H1 (cell line): ENCODE results near the gene BBS4. TPM values are rescaled to one million over a fixed set of nuclear protein-coding genes. Genes with fewer than 3 reads are reported as not detected.

Experiments used
- CTCF ChIA-PET: fragments of 300-600 bp; sonication (Branson Sonifier 250); formaldehyde crosslinking; loops from one replicate; lab custom pipeline; 2021; ENCODE audit not compliant: partially characterized antibody; lab: Charles Lee
- POLR2A ChIA-PET: fragments of 300-600 bp; sonication (Branson Sonifier 250); formaldehyde crosslinking; loops from one replicate; lab custom pipeline; 2021; ENCODE audit warnings: inconsistent platforms; ENCODE audit not compliant: partially characterized antibody; lab: Charles Lee
- DNase-seq, 2 experiments: peaks; one replicate each; pipeline versions ENCODE4 v3.0.0 to v3.0.0-alpha.2; 2010 to 2022; ENCODE audit warnings: low spot score in 2 of 2, low read depth in 1 of 2, mixed read lengths in 1 of 2
- FAIRE-seq: peaks from 2 replicates; lab custom pipeline; 2011; peaks lifted over from hg19 to GRCh38; lab: Jason Lieb, UNC
- H2AFZ ChIP-seq: 2 replicates; pipeline ENCODE4 v1.8.1; 2012; ENCODE audit warnings: low read length, inconsistent platforms
- H2AK5ac ChIP-seq: 2 replicates; pipeline ENCODE4 v1.6.1; 2013; ENCODE audit warnings: low read depth, low read length
- H2BK120ac ChIP-seq: replicated peaks from 2 replicates; pipeline ENCODE3; 2013; ENCODE audit warnings: low read depth, low read length, inconsistent platforms
- H2BK12ac ChIP-seq: 2 replicates; pipeline ENCODE4 v1.6.1; 2013; ENCODE audit warnings: low read depth, low read length
- H2BK15ac ChIP-seq: 2 replicates; pipeline ENCODE4 v1.6.1; 2013; ENCODE audit warnings: low read length
- H2BK20ac ChIP-seq: 2 replicates; pipeline ENCODE4 v1.6.1; 2013; ENCODE audit warnings: low read length
- H2BK5ac ChIP-seq: 2 replicates; pipeline ENCODE4 v1.6.1; 2013; ENCODE audit warnings: low read depth, low read length
- H3K14ac ChIP-seq: 2 replicates; pipeline ENCODE4 v1.6.1; 2013; ENCODE audit warnings: inconsistent platforms; ENCODE audit not compliant: insufficient read length
- H3K18ac ChIP-seq: 2 replicates; pipeline ENCODE4 v1.6.1; 2013; ENCODE audit warnings: low read length; ENCODE audit errors: extremely low read depth
- H3K23ac ChIP-seq: 2 replicates; pipeline ENCODE4 v1.6.1; 2013; ENCODE audit warnings: inconsistent platforms; ENCODE audit not compliant: insufficient read length
- H3K23me2 ChIP-seq: 2 replicates; pipeline ENCODE4 v1.6.1; 2013; ENCODE audit warnings: low read depth, low read length
- H3K27ac ChIP-seq: 2 replicates; pipeline ENCODE4 v1.6.1; 2011; ENCODE audit warnings: low read depth, low read length, inconsistent platforms
- H3K27me3 ChIP-seq, 4 experiments: replicated peaks in 1 of 4; 1 replicate in 1 of 4; 2 replicates in 3 of 4; pipeline versions ENCODE4 v1.6.1 to v1.8.1; 2011 to 2013; ENCODE audit warnings: low read length in 3 of 4, mild to moderate bottlenecking in 3 of 4, inconsistent platforms in 2 of 4, mixed read lengths in 2 of 4, moderate library complexity in 1 of 4; ENCODE audit not compliant: control insufficient read depth in 3 of 4, insufficient read depth in 3 of 4; ENCODE audit errors: extremely low read depth in 1 of 4
- H3K36me3 ChIP-seq, 4 experiments: 2 replicates each; pipeline versions ENCODE4 v1.6.1 to v1.8.1; 2011 to 2013; ENCODE audit warnings: mild to moderate bottlenecking in 4 of 4, low read length in 3 of 4, moderate library complexity in 2 of 4, control low read depth in 1 of 4, inconsistent platforms in 1 of 4; ENCODE audit not compliant: insufficient read depth in 4 of 4, control insufficient read depth in 2 of 4
- H3K4ac ChIP-seq: replicated peaks from 2 replicates; pipeline ENCODE3; 2013; ENCODE audit warnings: low read length, low read depth, mixed read lengths, inconsistent platforms; ENCODE audit not compliant: insufficient read length
- H3K4me1 ChIP-seq, 4 experiments: replicated peaks in 1 of 4; 1 replicate in 1 of 4; 2 replicates in 3 of 4; pipeline versions ENCODE4 v1.6.1 to v1.8.1; 2011 to 2013; ENCODE audit warnings: low read length in 3 of 4, inconsistent platforms in 2 of 4, mixed read lengths in 1 of 4; ENCODE audit not compliant: insufficient read depth in 4 of 4, control insufficient read depth in 3 of 4
- H3K4me2 ChIP-seq, 2 experiments: 2 replicates each; pipeline versions ENCODE4 v1.6.1 to v1.8.1; 2011 to 2013; ENCODE audit warnings: low read depth in 2 of 2, low read length in 2 of 2, control low read depth in 1 of 2, inconsistent platforms in 1 of 2, mild to moderate bottlenecking in 1 of 2; ENCODE audit not compliant: insufficient read depth in 1 of 2
- H3K4me3 ChIP-seq, 4 experiments: fragments of 200-600, 300-600 bp in 1 of 4; sonication (generic), shearing (Covaris generic), sonication (Bioruptor Twin) in 1 of 4; 2 replicates each; pipeline versions ENCODE4 v1.5.1 to v1.8.1; 2011 to 2016; ENCODE audit warnings: low read length in 4 of 4, low read depth in 3 of 4, control low read depth in 2 of 4, inconsistent platforms in 2 of 4, mild to moderate bottlenecking in 2 of 4, mixed read lengths in 1 of 4, moderate library complexity in 1 of 4; ENCODE audit not compliant: insufficient read depth in 2 of 4; ENCODE audit errors: extremely low read depth in 1 of 4
- H3K56ac ChIP-seq: replicated peaks from 2 replicates; pipeline ENCODE3; 2013; ENCODE audit warnings: low read depth, mild to moderate bottlenecking, mixed read lengths, low read length, inconsistent platforms; ENCODE audit not compliant: insufficient read length
- H3K79me1 ChIP-seq: 2 replicates; pipeline ENCODE4 v1.6.1; 2013; ENCODE audit warnings: low read depth, low read length, control low read depth
- H3K79me2 ChIP-seq, 2 experiments: 2 replicates each; pipeline versions ENCODE4 v1.6.1 to v1.8.1; 2012 to 2013; ENCODE audit warnings: low read length in 2 of 2, mild to moderate bottlenecking in 2 of 2, inconsistent platforms in 1 of 2; ENCODE audit not compliant: insufficient read depth in 2 of 2, control insufficient read depth in 1 of 2
- H3K9ac ChIP-seq, 4 experiments: replicated peaks in 1 of 4; 1 replicate in 1 of 4; 2 replicates in 3 of 4; pipeline versions ENCODE4 v1.6.1 to v1.8.1; 2011 to 2013; ENCODE audit warnings: low read depth in 3 of 4, low read length in 3 of 4, control low read depth in 2 of 4, mild to moderate bottlenecking in 2 of 4, moderate library complexity in 2 of 4, inconsistent platforms in 1 of 4; ENCODE audit errors: extremely low read depth in 1 of 4
- H3K9me3 ChIP-seq, 2 experiments: 2 replicates each; pipeline versions ENCODE4 v1.6.1 to v1.8.1; 2012 to 2013; ENCODE audit warnings: mild to moderate bottlenecking in 2 of 2, moderate library complexity in 2 of 2, control low read depth in 1 of 2, inconsistent platforms in 1 of 2, low read depth in 1 of 2, low read length in 1 of 2, mixed read lengths in 1 of 2; ENCODE audit not compliant: insufficient read depth in 2 of 2
- H4K20me1 ChIP-seq, 2 experiments: replicated peaks in 1 of 2; 2 replicates each; pipeline versions ENCODE3 to v1.8.1; 2011 to 2013; ENCODE audit warnings: inconsistent platforms in 2 of 2, low read length in 2 of 2, mild to moderate bottlenecking in 1 of 2; ENCODE audit not compliant: insufficient read depth in 2 of 2, control insufficient read depth in 1 of 2
- H4K5ac ChIP-seq: 2 replicates; pipeline ENCODE4 v1.6.1; 2013; ENCODE audit warnings: low read length, low read depth, mixed read lengths, inconsistent platforms; ENCODE audit not compliant: insufficient read length
- H4K8ac ChIP-seq: 2 replicates; pipeline ENCODE4 v1.8.0; 2013; ENCODE audit warnings: mild to moderate bottlenecking, moderate library complexity, low read length, inconsistent platforms; ENCODE audit not compliant: insufficient read depth; ENCODE audit errors: extremely low read depth
- H4K91ac ChIP-seq: replicated peaks from 2 replicates; pipeline ENCODE3; 2013; ENCODE audit warnings: low read length, mixed read lengths, inconsistent platforms; ENCODE audit not compliant: insufficient read length
- CREB1 ChIP-seq: IDR thresholded peaks from 2 replicates; pipeline ENCODE4 v1.6.1; 2012; ENCODE audit warnings: inconsistent platforms
- GTF2F1 ChIP-seq: IDR thresholded peaks from 2 replicates; pipeline ENCODE4 v1.6.1; 2012; ENCODE audit warnings: low read depth, low read length, improper control_type of control experiment, borderline replicate concordance
- KDM5A ChIP-seq: fragments of 200-600 bp; IDR thresholded peaks from 2 replicates; pipeline ENCODE4 v1.7.1; 2012; ENCODE audit warnings: mild to moderate bottlenecking, low read length, inconsistent platforms, mixed read lengths
- RAD21 ChIP-seq, 2 experiments: IDR thresholded peaks in 1 of 2; conservative IDR thresholded peaks in 1 of 2; 2 replicates each; pipeline ENCODE4 v1.6.1; 2011; ENCODE audit warnings: low read depth in 2 of 2, low read length in 2 of 2, improper control_type of control experiment in 1 of 2, inconsistent platforms in 1 of 2, mild to moderate bottlenecking in 1 of 2, moderate library complexity in 1 of 2
- RFX5 ChIP-seq: IDR thresholded peaks from 2 replicates; pipeline ENCODE4 v1.6.1; 2011; ENCODE audit warnings: low read depth, low read length, improper control_type of control experiment, borderline replicate concordance
- TAF1 ChIP-seq: IDR thresholded peaks from 2 replicates; pipeline ENCODE4 v1.6.1; 2011; ENCODE audit warnings: mild to moderate bottlenecking, low read depth, low read length
- TAF7 ChIP-seq: optimal IDR thresholded peaks from 2 replicates; pipeline ENCODE3; 2011; ENCODE audit warnings: low read depth, mild to moderate bottlenecking, inconsistent platforms, low read length, moderate library complexity, borderline replicate concordance
- TCF12 ChIP-seq: IDR thresholded peaks from 2 replicates; pipeline ENCODE4 v1.6.1; 2011; ENCODE audit warnings: low read depth, mild to moderate bottlenecking, low read length
- WGBS, 2 experiments: shearing (Covaris generic) in 1 of 2; methylation state at CpG; one replicate each; pipeline versions ENCODE4 v1.1.6 to v1.1.7; 2013 to 2015; ENCODE audit warnings: low lambda C conversion rate in 2 of 2, mixed read lengths in 2 of 2, inconsistent platforms in 1 of 2, low coverage in 1 of 2, missing lambda C conversion rate in 1 of 2; ENCODE audit not compliant: insufficient replicate concordance in 2 of 2, insufficient coverage in 1 of 2, insufficient read length in 1 of 2; ENCODE audit errors: extremely low coverage in 1 of 2, missing lambda C conversion rate in 1 of 2; 5-methylcytosine and 5-hydroxymethylcytosine counted together
- polyA plus RNA-seq, 7 experiments: library from polyadenylated mRNA; depleted of rRNA in 3 of 7; stranded (reverse) in 5 of 7; unstranded in 2 of 7; fragments of >200 nt in 5 of 7; fragments of 200-250 nt in 2 of 7; gene quantifications; 1 replicate in 5 of 7; 2 replicates in 1 of 7; 4 replicates in 1 of 7; pipeline versions ENCODE4 v1.2.1 to v1.2.3, GENCODE V29; 2011 to 2013; ENCODE audit warnings: missing spikeins in 2 of 7, mixed read lengths in 2 of 7
- total RNA-seq: library from RNA; stranded (reverse); fragmentation: NEBNext Ultra II Directional; extraction: Animal tissue kit (Norgen Biotek cat#: 25700); gene quantifications from 2 replicates; pipeline ENCODE4 v1.2.1, GENCODE V29; 2021
- TF ChIP-seq, protein P1 (sequence below): IDR thresholded peaks from 2 replicates; pipeline ENCODE4 v1.6.1; 2011; ENCODE audit warnings: low read depth, mild to moderate bottlenecking, low read length; ENCODE audit not compliant: insufficient read depth

Gene BBS4
- total and polyA plus RNA-seq, 2 of the 8 experiments (the other 6 are each of a cell fraction or from before 2014, with no cell fraction given) = 17.4 to 24.1 TPM

- Histone ChIP-seq H3K23ac (no peak within 1 kb of the TSS), H2BK12ac (no peak within 1 kb of the TSS), H3K36me3 (no peaks in the 10 kb centered on the region), H2AFZ (peak within 1 kb of the TSS; percentile 96), H3K4me1 (peaks cover 0 to 8% (median 2%) of the 10 kb centered on the region in 4 experiments; a peak in 3 of 7 replicates), H4K5ac (peak within 1 kb of the TSS; percentile 39), H3K9me3 (no peaks in the 10 kb centered on the region), H4K8ac (peak within 1 kb of the TSS; percentile 93; the same call in 1 of the 2 replicates), H3K18ac (0 out of 2 replicates have a peak within 1 kb of the TSS, but pooled peaks have one; percentile 13), H3K79me1 (no peaks in the 10 kb centered on the region; the same call in 1 of the 2 replicates), H3K79me2 (peaks cover 0 to 38% of the 10 kb centered on the region in 2 experiments; a peak in 3 of 4 replicates), H2BK15ac (0 out of 2 replicates have a peak within 1 kb of the TSS, but pooled peaks have one; percentile 61), H3K23me2 (peaks cover 6% of the 10 kb centered on the region), H3K56ac (no peak within 1 kb of the TSS), H2BK20ac (no peak within 1 kb of the TSS), H2BK120ac (no peak within 1 kb of the TSS), H2BK5ac (peak within 1 kb of the TSS; percentile 54), H3K9ac (peak within 1 kb of the TSS; percentile 92 to 98 (median 94)), H3K4ac (no peak within 1 kb of the TSS), H2AK5ac (0 out of 2 replicates have a peak within 1 kb of the TSS, but pooled peaks have one; percentile 10), H3K27me3 (no peaks in the 10 kb centered on the region), H4K20me1 (peaks cover 0 to 1% of the 10 kb centered on the region in 2 experiments), H3K14ac (no peak within 1 kb of the TSS), H4K91ac (peak within 1 kb of the TSS; percentile 12), H3K4me2 (peak within 1 kb of the TSS; percentile 88 to 96), H3K27ac (peak within 1 kb of the TSS; percentile 87), H3K4me3 (peak within 1 kb of the TSS; percentile 79 to 98 (median 89))
- WGBS, 2 experiments = 2% methylated on average over 65 of the region's 68 CpGs; no CpG with 5 or more reads in 1 of the 2 experiments
- POLR2A ChIA-PET = interaction anchor here (1.3 to 3.3 kb wide), 2 partner anchors 11 to 12 kb away, joined by 3 to 11 read pairs; no protein-coding TSS in a partner anchor
- FAIRE-seq (no peak), DNase-seq (peak; percentile 75 to 99)
- CTCF ChIA-PET = interaction anchor here (0.7 to 2.2 kb wide), 9 partner anchors 11 to 730 kb away, joined by 3 to 21 read pairs (median 3); no protein-coding TSS in a partner anchor
- TF ChIP-seq GTF2F1 = no peak
- peak; percentile 93 for TF ChIP-seq TAF1
- TF ChIP-seq KDM5A = peak; percentile 76
- TF ChIP-seq CREB1 = peak; percentile 100
- TF ChIP-seq TCF12 = no peak
- TF ChIP-seq, protein P1, sequence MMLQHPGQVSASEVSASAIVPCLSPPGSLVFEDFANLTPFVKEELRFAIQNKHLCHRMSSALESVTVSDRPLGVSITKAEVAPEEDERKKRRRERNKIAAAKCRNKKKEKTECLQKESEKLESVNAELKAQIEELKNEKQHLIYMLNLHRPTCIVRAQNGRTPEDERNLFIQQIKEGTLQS = peak; percentile 97
- TF ChIP-seq RFX5 = no peak
- TF ChIP-seq TAF7 = peak; percentile 88
- peak; percentile 56 to 69 for TF ChIP-seq RAD21 (IDR thresholded peaks at IDR 0.05 in 1 of 2, conservative IDR thresholded peaks at IDR 0.05 in 1 of 2; ENCODE audit: low read depth in 2 of 2, low read length in 2 of 2)
These were observed 97.8 kb downstream of the BBS4 start, which contains the start of gene ADPGK for GRCh38 chr15:72783640-72784455. Gene ADPGK, minus strand, starts transcription at chr15:72783758. Its CDS starts 67 bp downstream, at chr15:72783691.
